ENCODE measurements around the gene LMAN1L. TPM values are rescaled to one million over a fixed set of nuclear protein-coding genes. Genes with fewer than 3 reads are reported as not detected.
A peak's percentile ranks its signal among the peaks of the same experiment; 100 is the strongest.

The LMAN1L gene
- total RNA-seq, 2 donors from 2014 or later, result 0.27 to 1.1 TPM

DNA sequence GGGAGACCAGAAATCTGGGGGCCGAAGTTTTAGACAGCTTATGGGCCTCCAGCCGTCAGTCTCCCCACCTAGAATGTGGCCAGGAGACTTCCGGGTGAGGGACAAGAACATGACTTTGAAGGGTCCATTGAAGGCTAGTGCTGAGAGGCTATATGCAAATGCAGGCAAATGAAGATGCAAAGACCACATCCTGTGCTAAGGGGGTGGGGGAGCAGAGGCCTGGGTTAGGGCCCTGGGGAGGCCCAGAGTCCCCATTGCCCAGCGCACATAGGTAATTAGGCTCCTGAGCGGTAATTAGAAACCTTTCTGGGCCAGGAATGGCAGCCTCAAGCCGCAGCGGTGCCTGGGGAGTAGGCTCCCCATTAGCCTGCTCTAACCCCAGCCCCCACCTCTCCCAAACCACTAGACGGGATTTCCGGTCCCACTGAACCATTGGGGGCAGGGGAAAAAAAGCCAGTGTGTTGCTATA, 23.9 kb upstream of the LMAN1L start:
- peak; percentile 21 to 52 for ATAC-seq
- peak overlapping the region; percentile 94 to 99 for H3K27ac Mint-ChIP-seq
- H3K9me3 Mint-ChIP-seq, result no peaks in the 10 kb centered on the region
- peaks cover 42 to 78% of the 10 kb centered on the region in 2 donors for H3K36me3 Mint-ChIP-seq
- peak in 1 of 2 donors; percentile 81 for DNase-seq (ENCODE audit: low spot score in 2 of 2)

DNA sequence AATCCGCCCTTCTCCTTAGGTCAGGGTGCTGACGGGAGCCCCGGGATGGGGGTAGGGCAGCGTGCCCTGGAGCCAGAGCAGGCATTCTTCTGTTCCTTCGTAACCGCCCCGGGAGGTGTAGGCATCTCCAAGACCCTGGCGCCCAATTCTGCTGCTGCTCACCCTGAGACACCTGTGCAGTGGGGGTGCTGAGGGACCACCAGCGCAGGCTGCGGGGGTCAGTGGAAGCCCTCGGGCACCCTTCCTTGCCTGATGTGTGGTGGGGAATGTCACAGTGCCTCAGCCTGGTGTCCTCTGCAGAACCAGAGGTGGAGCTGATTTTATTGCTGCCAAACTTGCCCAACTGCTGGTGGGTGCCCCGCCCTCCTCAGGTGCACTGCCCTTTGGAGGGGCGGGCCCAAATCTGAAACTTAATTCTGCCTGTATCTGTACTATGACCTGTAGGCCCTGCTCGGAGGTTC, 23.4 kb upstream of the LMAN1L start:
- DNase-seq (ENCODE audit: low spot score in 2 of 2), result no peak
- peaks cover 38 to 73% of the 10 kb centered on the region in 2 donors for H3K36me3 Mint-ChIP-seq

DNA sequence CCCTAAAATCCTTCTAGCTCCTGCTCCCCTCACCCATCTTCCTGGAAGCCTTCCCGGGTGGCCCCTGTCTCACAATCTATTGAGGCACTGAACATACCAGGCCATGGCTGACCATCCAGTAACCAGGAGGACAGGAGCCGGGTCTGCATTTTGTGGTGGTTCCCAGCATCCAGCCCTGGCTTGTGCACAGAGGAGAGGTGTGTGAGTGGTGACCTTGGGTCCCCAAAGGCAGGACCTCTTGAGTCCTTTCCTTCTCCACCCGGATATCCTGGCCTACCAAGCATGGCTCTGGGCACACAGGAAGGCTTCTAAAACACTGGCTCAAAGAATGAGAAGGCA, 22.9 kb upstream of the LMAN1L start:
- H3K36me3 Mint-ChIP-seq, result peaks cover 33 to 68% of the 10 kb centered on the region in 2 donors
- no peak for DNase-seq (ENCODE audit: low spot score in 2 of 2)
- peak overlapping the region; percentile 94 to 99 for H3K27ac Mint-ChIP-seq
- H3K9me3 Mint-ChIP-seq, result no peaks in the 10 kb centered on the region
- no peak for ATAC-seq

More for the DNA sequence above, 23.4 kb upstream of the LMAN1L start:
- no peak for ATAC-seq
- Mint-ChIP-seq H3K9me3 (no peaks in the 10 kb centered on the region), H3K27ac (peak overlapping the region; percentile 94 to 99)

DNA sequence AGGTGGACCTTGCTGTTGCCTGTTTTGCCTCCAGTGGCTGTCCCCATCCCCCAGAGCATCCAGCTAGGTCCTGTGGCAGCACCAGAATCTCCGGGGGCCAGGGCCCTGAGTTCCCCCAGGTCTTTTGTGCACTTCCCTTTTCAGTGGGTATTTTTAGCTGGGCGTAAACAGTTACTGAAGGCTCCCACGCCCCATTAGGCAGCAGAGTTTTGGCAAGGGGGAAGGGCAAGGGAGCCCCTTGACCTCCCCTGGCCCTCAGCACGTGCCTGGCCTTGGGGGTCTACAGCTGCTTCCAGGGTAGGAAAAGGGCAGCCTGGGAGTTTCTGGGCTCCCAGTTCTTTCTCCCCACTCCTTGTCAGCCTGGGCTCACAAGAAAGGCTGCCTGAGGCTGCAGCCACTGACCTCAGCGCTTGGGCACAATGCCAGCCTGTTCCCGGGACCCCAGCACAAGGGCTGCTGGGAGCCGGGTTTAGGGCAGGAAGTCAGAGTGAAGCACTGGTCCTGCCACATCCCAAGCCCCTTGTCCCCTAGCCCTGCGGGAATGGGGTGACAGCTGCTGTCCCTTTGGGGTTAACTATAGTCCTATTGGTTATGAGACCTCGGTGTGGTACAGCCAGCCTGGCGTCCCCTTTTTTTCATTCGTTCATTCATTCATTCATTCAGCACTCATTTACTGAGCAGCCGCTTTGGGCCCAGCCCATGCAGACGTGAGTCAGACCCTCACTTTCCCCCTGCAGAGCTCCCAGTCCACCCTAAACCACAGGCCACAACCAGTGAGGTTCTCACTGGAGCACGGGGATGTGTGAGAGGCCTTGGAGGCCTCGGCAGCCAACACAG, 22.3 kb upstream of the LMAN1L start:
- peak overlapping the region; percentile 94 to 99 for H3K27ac Mint-ChIP-seq
- H3K36me3 Mint-ChIP-seq, result peaks cover 27 to 62% of the 10 kb centered on the region in 2 donors
- peak in 1 of 2 donors; percentile 74 for DNase-seq (ENCODE audit: low spot score in 2 of 2)
- H3K9me3 Mint-ChIP-seq, result no peaks in the 10 kb centered on the region
- ATAC-seq, result peak in 1 of 2 donors; percentile 42

DNA sequence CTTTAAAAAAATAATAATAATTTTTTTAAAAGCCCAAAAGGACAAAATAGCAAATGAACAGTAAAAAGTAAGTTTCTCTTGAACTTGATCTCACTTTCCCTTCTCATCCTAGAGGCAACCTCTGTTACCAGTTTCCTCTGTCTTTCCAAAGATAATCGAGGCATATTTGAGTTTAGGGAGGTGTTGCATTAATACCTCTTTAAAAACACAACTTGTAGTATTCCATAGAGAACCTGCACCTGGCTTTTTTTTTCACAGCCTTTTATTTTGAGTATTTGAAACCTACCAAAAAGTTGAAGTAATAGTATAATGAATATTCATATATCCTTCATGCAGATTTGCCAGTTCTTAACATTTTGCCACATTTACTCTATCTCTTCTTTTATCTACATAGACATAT, 21.6 kb upstream of the LMAN1L start:
- ATAC-seq, result no peak
- DNase-seq (ENCODE audit: low spot score in 2 of 2), result no peak
- no peaks in the 10 kb centered on the region for H3K9me3 Mint-ChIP-seq
- H3K36me3 Mint-ChIP-seq, result peaks cover 20 to 58% of the 10 kb centered on the region in 2 donors
- H3K27ac Mint-ChIP-seq, result peak overlapping the region; percentile 94

DNA sequence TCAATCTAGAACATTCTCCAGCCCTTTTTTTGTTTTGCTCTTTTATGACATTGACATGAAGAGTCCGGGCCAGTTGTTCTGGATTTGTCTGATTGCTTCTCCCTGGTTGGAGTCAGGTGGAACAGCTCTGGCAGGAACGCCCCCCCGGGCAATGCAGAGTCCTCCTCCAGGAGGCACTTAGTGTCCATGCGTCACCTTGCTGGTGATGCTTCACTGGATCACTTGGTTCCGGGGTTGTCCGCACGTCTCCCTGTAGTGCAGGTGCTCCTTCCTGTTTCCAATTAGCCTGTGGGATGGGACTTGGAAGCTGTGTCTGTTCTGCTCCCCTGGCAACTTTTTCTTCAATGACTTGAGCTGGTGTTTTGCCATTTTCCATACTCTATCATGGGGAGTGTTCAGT, 21.0 kb upstream of the LMAN1L start:
- DNase-seq (ENCODE audit: low spot score in 2 of 2) (no peak), ATAC-seq (no peak)
- Mint-ChIP-seq H3K27ac (peak overlapping the region; percentile 61 to 94), H3K9me3 (no peaks in the 10 kb centered on the region), H3K36me3 (peaks cover 14 to 58% of the 10 kb centered on the region in 2 donors)

DNA sequence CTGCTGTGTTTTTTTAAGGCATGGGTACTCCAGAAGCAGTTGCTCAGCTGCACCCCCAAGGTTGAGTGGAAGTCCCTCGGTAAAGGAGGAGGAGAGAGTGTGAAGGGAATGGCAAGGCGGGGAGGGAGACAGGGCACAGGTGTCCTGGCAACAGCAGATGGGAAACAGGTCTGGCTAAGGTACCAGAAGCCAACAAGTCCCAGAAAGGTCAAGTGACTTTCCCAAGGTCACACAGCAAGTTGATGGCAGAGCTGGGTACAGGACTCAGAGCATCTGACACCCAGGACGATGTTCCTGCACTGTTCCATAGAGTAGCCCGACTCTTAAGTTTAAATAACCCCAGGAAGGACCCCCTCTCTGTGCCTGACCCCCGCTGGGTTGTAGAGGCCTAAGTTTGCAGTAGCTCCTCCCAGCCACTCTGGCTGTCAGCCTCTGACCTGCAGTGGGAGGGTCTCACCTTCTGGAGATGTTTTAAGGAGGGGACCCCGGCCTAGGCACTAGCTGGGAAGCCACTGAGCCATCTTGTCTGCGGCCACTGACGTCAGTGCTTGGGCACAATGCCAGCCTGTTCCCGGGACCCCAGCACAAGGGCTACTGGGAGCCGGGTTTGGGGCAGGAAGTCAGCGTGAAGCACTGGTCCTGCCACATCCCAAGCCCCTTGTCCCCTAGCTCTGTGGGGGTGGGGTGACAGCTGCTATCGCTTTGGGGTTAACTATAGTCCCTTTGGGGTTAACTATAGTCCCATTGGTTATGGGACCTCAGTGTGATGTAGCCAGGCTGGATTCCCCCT, 20.2 kb upstream of the LMAN1L start:
- no peak for DNase-seq (ENCODE audit: low spot score in 2 of 2)
- H3K36me3 Mint-ChIP-seq, result peaks cover 13 to 53% of the 10 kb centered on the region in 2 donors
- ATAC-seq, result no peak

DNA sequence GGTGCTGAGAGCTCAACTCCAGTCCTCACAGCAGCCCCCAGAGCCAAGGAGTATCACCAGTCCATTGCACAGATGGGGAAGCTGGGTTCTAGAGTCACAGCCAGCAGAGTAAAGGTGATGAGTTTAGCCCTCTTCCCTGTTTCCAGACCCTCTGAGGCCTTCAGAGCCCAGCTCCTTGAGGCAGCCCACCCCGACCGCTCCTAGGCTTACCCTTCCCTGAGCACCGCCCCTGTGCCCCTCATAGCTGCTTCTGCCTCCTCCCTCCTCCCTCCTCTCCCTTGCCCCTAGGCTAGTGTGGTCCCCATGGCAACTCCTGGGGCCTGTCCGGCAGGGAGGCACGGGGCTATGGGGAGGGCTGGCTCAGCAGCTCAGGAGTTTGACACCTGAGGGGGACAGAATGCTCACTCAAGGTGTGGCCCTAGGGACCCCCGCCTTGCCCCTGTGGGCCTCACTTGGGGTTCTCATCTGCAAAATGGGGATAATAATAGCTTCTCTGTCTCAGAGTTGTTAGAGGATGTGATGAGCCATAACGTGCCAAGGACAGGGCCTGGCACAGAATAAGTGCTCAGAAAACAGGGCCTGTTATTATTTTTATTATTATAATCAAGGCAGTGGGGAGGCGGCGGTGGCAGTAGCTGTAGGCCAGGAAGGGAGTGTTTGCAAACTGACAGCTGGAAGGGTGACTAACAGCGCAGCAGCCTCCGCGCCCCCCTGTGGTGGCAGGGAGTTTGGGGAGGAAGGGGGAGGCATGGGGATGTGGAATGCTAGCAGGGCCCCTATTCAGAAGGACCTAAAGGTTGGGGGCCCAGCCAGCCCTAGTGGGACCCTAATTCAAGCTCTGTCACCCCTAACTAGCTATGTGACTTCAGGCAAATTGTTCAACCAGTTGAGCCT, 19.3 kb upstream of the LMAN1L start:
- H3K36me3 Mint-ChIP-seq, result peaks cover 11 to 49% of the 10 kb centered on the region in 2 donors
- no peaks in the 10 kb centered on the region for H3K9me3 Mint-ChIP-seq
- H3K27ac Mint-ChIP-seq, result peak overlapping the region; percentile 19 to 61
- peak in 1 of 2 donors; percentile 63 for DNase-seq (ENCODE audit: low spot score in 2 of 2)
- peak in 1 of 2 donors; percentile 32 for ATAC-seq

More for the DNA sequence above, 20.2 kb upstream of the LMAN1L start:
- H3K9me3 Mint-ChIP-seq, result no peaks in the 10 kb centered on the region
- peak overlapping the region; percentile 61 to 94 for H3K27ac Mint-ChIP-seq

DNA sequence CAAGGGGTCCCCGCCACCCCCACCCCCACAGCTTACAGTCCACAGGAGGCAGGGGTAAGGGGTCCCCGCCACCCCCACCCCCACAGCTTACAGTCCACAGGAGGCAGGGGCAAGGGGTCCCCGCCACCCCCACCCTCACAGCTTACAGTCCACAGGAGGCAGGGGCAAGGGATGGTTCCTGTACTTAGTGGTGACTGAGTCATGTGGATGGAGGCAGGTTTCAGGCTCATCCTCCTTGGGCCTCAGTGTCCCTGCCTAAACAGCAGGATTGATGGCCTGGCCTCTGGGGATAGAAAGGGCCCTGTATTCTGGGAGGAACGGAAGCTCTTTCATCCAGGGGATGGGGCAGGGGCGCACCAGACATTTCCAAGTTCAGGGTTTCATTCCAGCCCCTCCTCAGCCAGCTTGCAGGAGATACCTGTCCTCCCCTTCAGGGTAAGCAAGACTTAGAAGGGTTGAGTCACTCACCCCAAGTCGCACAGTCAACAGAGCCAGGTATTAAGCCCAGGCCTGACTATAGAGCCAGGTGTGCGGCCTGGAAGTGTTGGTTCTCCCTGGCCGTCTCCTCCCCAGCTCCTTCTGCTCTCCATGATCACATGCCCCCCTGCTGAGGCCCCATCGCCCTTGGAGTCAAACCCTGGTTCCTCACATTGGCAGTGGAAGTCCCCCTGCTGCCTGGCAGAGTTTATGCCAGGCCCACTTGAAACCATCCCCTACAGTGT, 18.2 kb upstream of the LMAN1L start:
- no peaks in the 10 kb centered on the region for H3K9me3 Mint-ChIP-seq
- peaks cover 8 to 39% of the 10 kb centered on the region in 2 donors for H3K36me3 Mint-ChIP-seq
- no peak for DNase-seq (ENCODE audit: low spot score in 2 of 2)
- peak overlapping the region; percentile 82 to 93 for H3K27ac Mint-ChIP-seq
- peak; percentile 33 to 60 for ATAC-seq

DNA sequence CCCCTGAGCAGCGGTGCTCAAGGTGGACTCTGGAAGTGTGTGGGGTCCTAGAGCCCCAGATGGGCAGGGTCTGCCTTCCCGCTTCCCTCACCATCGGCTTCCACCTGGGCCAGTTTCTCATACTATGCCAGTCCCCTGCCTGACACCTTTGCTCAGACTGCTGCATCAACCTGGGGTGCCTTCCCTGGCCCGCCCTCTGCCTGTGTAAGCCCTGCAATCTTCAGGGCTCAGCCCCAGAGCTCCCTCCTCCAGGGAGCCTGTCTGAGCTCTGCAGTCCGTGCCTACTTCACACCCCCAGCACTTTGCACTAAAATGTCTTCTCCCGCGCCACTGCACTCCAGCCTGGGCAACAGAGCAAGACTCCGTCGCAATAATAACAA, 17.7 kb upstream of the LMAN1L start:
- Mint-ChIP-seq H3K36me3 (peaks cover 8 to 33% of the 10 kb centered on the region in 2 donors), H3K9me3 (no peaks in the 10 kb centered on the region), H3K27ac (peak overlapping the region; percentile 82 to 93)
- ATAC-seq (no peak), DNase-seq (ENCODE audit: low spot score in 2 of 2) (no peak)

DNA sequence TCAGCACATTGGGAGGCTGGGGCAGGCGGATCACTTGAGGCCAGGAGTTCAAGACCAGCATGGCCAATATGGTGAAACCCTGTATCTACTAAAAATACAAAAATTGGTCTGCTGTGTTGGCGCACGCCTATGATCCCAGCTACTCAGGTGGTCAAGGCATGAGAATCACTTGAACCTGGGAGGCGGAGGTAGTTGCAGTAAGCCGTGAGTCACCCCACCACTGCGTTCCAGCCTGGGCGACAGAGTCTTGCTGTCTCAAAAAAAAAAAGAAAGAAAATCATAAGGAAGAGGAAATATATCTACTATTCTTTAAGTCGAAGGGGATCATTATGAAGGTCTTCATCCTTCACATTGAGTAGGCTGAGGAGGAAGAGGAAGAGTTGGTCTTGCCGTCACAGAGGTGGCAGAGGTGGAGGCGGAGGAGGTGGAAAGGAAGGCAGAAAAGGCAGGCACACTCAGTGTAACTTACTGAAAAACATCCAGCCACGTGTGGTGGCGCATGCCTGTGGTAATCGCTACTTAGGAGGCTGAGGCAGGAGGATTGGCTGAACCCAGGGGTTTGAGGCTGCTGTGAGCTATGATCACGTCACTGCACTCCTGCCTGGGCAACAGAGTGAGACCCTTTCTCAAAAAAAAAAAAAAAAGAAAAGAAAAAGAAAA, 16.5 kb upstream of the LMAN1L start:
- ATAC-seq, result peak; percentile 28 to 49
- H3K27ac Mint-ChIP-seq, result peak overlapping the region; percentile 82 to 92
- no peaks in the 10 kb centered on the region for H3K9me3 Mint-ChIP-seq
- peaks cover 8 to 24% of the 10 kb centered on the region in 2 donors for H3K36me3 Mint-ChIP-seq
- DNase-seq (ENCODE audit: low spot score in 2 of 2), result no peak

DNA sequence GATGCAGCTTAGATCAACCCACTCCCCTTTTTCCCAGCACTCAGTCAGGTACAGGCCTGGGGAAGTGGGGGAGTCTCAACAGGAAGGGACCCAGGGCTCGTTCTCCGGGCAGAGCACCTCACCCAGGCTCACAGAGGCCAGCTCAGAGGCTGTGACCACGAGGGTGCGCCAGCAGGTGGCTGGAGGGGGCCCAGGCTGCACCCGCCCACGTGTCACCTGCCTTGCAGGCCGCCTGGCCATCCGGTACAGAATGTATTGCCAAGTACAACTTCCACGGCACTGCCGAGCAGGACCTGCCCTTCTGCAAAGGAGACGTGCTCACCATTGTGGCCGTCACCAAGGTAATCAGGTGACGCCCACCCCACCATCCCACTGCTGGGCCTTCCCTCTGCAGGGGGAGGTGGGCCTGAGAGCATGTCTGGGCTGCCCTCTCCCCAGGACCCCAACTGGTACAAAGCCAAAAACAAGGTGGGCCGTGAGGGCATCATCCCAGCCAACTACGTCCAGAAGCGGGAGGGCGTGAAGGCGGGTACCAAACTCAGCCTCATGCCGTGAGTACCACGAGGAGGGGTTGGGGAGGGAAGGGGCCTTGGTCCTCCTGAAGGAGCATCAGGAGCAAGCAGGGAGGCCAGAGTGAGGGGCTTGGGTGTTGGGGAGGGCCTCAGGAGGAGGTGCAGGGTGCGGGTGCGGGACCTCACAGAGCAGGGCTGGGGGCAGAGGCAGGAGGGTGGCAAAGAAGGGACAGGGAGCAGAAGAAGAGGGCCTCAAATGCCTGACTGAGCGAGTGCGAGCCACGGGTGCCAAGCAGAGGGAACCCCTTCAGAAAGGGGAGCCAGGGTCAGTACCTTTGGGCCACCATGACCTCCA, 14.0 kb upstream of the LMAN1L start:
- DNase-seq (ENCODE audit: low spot score in 2 of 2), result no peak
- H3K36me3 Mint-ChIP-seq, result peaks cover 0 to 17% of the 10 kb centered on the region in 2 donors
- peak overlapping the region; percentile 82 to 94 for H3K27ac Mint-ChIP-seq
- H3K9me3 Mint-ChIP-seq, result no peaks in the 10 kb centered on the region
- ATAC-seq, result no peak

DNA sequence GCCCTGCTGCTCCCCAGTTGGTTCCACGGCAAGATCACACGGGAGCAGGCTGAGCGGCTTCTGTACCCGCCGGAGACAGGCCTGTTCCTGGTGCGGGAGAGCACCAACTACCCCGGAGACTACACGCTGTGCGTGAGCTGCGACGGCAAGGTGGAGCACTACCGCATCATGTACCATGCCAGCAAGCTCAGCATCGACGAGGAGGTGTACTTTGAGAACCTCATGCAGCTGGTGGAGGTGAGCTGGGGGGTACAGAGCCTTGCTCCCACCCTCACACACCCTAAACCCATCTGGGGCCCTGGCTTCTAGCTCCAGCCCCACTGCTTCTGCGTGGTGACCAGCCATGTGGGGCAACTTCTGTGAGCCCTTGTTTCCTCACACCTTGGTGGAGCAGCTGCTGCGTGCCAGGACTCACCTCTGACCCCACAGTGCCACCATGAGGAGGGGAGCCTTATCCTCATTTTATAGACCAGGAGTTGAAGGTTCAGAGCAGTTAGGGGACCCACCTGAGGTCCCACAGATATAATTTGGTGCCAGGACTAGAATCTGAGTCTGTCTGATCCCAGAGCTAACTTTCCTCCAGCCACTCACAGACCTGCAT, 13.3 kb upstream of the LMAN1L start:
- DNase-seq (ENCODE audit: low spot score in 2 of 2) (no peak), ATAC-seq (peak; percentile 8 to 14)
- Mint-ChIP-seq H3K27ac (peak overlapping the region; percentile 82 to 85), H3K36me3 (peaks cover 0 to 24% of the 10 kb centered on the region in 2 donors), H3K9me3 (no peaks in the 10 kb centered on the region)
